COLO668 (cell line): ENCODE data around the gene PCDHA7.
A peak's percentile ranks its signal among the peaks of the same experiment; 100 is the strongest.
"Not testable (repeated sequence)": the region's sequence is repeated elsewhere in the genome, so short reads cannot be mapped to it uniquely, and the experiment has no call there.

Experiments used
- DNase-seq: peaks from one replicate; lab custom pipeline; 2025; ENCODE audit not compliant: unreplicated experiment; lab: John Stamatoyannopoulos, UW

PCDHA7 gene

GRCh38 chr5:140857177-140857986, 23.3 kb downstream of the PCDHA7 start:
- no peak for DNase-seq

- no peak for DNase-seq
These were observed 23.8 kb downstream of the PCDHA7 start for GRCh38 chr5:140857987-140858240.

- no peak for DNase-seq
These were observed 28.6 kb downstream of the PCDHA7 start for GRCh38 chr5:140862441-140863295.

- peak; percentile 38 for DNase-seq
These were observed 34.9 kb downstream of the PCDHA7 start, which contains the start of gene PCDHA11 for GRCh38 chr5:140868721-140869554. Gene PCDHA11, plus strand, starts transcription at chr5:140868957. Its CDS starts 147 bp downstream, at chr5:140869104.

GRCh38 chr5:140869555-140869886, 35.5 kb downstream of the PCDHA7 start:
- no peak for DNase-seq

GRCh38 chr5:140870221-140871201, 36.4 kb downstream of the PCDHA7 start:
- DNase-seq: no peak

- DNase-seq: no peak
These were observed 41.3 kb downstream of the PCDHA7 start, which contains the start of gene PCDHA12 for GRCh38 chr5:140875085-140876065. Gene PCDHA12, plus strand, starts transcription at chr5:140875308. Its CDS starts 165 bp downstream, at chr5:140875473.

- DNase-seq: not testable (repeated sequence)
These were observed 42.6 kb downstream of the PCDHA7 start for GRCh38 chr5:140876541-140877261.

- DNase-seq: no peak
These were observed 43.2 kb downstream of the PCDHA7 start for GRCh38 chr5:140877262-140877581.

- peak; percentile 47 for DNase-seq
These were observed 48.0 kb downstream of the PCDHA7 start, which contains the start of gene PCDHA13 for GRCh38 chr5:140881889-140882590. Gene PCDHA13, plus strand, starts transcription at chr5:140882124. Its CDS starts 145 bp downstream, at chr5:140882269.

- peak; percentile 45 for DNase-seq
These were observed 48.5 kb downstream of the PCDHA7 start for GRCh38 chr5:140882591-140882899.

GRCh38 chr5:140883373-140883772, 49.3 kb downstream of the PCDHA7 start:
- no peak for DNase-seq

- DNase-seq: no peak
These were observed 50.0 kb downstream of the PCDHA7 start for GRCh38 chr5:140883927-140884697.
